Measurements from ENCODE around the gene NUB1.

Gene NUB1

GRCh38 chr7:151408839-151409666, 67.4 kb downstream of the NUB1 start:
- no peak for DNase-seq

GRCh38 chr7:151409667-151410404, 68.2 kb downstream of the NUB1 start, which contains the start of gene WDR86:
Gene WDR86 (minus strand): TSS chr7:151410038. CDS start chr7:151409589, 449 bp downstream.
- DNase-seq: no peak

- DNase-seq: no peak
These were observed 69.1 kb downstream of the NUB1 start for GRCh38 chr7:151410405-151411390.

DNA sequence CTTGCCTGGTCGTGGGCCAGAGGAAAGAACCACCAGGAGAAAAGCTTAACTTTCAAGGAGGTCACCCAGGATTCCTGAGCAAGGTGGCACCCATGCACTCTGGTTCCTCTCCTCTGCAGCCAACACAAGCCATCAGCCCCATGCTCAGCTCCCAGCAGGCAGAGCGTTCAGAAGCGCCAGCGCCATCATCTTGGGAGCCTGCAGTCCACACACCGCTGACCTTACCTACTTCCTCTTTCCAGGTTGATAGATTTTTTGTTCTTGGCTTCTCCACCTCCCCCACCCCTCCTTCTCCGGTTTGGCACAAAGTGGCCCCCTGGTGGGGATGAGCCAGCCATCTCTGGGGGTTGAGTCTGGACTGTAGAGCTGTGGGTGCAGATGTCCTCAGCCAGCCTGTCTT, 69.9 kb downstream of the NUB1 start:
- DNase-seq: no peak

DNA sequence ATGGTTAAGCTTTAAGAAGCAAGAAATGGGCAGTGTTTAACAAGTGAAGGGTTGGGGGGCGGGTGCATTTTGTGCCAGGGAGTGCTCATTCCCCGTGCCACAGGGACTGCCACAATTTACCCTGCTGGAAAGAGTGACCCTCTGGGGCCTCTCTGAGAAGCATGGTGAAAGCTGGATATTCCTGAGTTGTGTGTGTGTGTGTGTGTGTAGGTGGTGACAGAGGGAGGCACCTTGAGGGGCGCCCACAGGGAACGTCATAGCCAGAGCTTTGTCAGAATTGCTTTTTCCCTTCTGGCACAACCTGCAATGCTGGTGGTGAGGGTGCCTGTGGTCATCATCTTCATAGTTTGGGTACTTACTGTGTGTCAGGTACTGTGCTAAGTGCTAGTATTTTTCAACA, 70.7 kb downstream of the NUB1 start:
- DNase-seq: no peak

GRCh38 chr7:151413241-151413640, 71.6 kb downstream of the NUB1 start:
- DNase-seq: no peak

GRCh38 chr7:151415375-151416105, 73.9 kb downstream of the NUB1 start:
- DNase-seq: peak; percentile 96 to 97

DNA sequence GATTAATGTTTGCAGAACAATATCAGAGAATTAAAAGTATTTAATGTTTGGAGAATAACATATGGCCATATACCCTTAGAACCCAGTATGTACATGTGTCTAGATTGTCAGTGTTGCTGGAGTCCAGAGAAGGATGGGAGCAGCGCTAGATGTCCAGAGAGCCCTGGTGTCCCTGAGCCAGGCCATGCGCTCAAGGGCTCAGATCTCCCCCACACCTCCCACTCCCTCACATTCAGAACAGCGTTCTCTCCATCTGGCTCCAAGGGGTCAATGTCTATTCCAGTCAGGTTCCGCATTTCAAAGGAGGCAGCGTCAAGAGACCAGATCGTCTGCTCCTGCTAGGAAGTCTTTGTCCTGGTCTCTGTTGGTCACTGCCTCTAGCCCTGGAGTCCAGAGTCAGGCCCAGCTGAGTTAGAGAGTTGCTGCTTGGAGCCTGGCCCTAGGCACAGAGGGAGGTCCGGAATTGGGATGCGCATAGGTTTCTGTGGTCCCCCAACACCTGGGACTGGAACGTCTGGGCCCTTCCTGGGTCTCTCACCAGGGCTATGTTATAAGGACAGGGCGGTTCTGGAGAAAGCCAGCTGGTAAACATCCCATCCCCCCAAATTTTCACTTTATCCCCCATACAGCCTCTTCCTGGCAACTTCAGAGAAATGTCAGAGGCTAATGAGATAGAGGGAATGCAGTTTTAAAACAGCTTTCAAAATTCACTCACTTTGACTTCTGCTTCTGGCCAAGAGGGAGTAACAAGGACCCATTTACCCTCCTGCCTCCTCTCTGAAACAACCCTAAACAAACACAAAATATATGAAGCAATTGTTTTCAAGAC, 74.7 kb downstream of the NUB1 start:
- no peak for DNase-seq

DNA sequence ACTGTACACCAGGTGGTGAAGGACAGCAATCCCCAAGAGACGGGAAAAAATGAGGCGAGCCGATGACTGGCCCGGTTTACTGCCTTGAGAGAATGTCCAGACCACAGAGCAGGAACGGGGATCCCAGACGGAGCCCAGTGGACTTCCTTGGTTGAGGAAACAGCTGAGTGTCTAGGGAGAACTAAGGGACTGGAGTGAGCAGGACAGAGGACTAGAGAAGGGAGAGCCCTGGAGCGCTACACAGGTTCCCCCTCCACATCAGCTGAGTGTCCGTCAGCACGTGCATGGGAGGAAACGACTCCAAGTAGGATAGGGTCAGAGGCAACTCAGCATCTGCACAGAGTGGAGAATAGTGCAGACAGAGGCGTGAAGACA, 75.3 kb downstream of the NUB1 start:
- peak; percentile 30 to 31 for DNase-seq

- DNase-seq: no peak
These were observed 78.5 kb downstream of the NUB1 start for GRCh38 chr7:151420144-151420543.

DNA sequence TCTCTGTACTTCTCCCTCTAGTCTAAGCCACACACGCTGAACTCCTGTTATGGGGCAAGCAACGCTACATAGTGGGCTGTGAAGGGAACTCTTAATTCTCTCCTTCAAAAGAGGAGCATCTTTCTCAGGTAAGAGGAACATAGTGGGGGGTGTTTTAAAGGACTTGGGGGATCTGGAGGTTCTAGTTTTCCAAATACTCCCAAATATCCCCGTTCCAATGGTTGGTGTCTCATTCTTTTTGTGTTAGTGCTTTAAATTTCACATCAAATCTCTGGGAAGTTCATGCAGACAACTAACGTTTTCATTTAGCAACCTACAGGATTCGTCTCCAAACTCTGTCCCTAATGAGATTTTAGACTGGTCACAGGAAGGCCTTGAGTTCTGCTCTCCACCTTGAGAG, 80.6 kb downstream of the NUB1 start:
- no peak for DNase-seq

DNA sequence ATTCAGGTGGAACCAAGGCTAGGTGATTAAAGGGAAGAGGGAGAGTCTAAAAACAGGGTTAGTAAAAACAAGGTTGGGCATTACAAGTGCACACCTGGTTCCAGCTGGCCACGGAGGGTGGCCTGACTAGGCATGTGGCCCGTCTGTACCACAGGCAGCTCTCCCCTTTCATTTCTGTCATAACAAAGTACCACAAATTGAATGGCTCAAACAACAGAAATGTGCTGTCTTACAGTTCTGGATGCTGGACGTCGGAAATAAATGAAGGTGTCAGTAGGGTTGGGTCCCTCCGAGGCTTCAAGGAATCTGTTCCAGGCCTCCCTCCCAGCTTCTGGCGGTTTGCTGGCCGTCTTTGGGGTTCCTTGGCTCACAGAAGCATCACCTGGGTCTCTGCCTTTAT, 81.6 kb downstream of the NUB1 start:
- DNase-seq: no peak

DNA sequence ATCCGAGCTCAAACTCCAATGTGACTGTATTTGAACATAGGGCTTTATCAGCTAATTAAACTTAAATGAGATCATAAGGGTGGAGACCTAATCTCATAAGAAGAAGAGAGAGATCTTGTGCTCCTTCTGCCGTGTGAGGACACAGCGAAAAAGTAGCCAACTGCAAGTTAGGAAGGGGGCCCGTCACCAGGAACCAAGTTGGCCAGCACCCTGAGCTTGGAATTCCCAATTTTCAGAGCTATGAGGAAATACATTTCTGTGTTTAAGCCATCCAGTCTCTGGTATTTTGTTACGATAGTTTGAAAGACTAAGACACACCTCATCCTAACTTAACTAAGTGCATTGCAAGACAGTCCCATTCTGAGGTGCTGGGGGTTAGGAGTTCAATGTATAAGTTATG, 82.3 kb downstream of the NUB1 start:
- no peak for DNase-seq

GRCh38 chr7:151424799-151425198, 83.2 kb downstream of the NUB1 start:
- DNase-seq: no peak

DNA sequence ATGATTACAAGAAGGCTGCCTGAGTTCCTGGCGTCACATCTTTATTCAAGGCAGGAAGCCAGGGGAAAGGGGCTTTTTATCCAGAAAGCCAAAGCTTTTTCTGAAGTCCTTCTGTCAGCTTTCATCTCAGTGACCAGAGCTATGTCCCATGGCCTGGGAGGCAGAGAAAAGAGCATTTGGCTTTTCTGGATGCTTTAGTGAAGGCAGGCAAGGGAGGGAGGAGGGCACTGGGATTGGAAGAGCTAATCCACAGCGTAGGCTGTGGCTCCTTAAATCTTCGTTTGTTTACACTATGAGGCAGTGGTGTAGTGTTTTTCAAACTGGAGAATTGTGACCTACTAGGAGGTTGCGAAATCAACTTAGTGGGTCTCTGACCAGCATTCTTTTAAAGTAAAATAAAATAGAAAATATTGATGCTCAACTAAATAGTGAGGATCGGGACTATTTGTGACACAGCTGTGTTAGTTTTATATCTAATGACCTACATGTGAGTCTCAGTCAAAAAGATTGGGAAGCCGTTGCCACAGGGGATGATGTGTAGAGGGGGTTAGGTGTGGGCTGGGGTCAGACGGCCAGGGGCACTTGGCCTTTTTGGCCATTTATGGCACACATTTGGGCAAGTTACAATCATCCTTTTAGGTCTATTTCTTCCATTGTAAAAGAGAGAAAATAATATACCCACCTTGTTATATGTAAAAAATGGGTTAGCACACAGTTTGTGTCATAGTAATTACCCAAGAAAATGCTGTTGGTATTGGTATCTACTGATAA, 84.2 kb downstream of the NUB1 start:
- no peak for DNase-seq

- no peak for DNase-seq
These were observed 84.9 kb downstream of the NUB1 start for GRCh38 chr7:151426441-151426903.

GRCh38 chr7:151426904-151427704, 85.5 kb downstream of the NUB1 start:
- no peak for DNase-seq

- no peak for DNase-seq
These were observed 86.2 kb downstream of the NUB1 start for GRCh38 chr7:151427705-151428377.

Measured in inflammatory macrophage treated with lipopolysaccharide for 1 hour (primary cell).